Heart left ventricle (tissue), 16 donors: ENCODE results near the gene MAGT1. TPM values are rescaled to one million over a fixed set of nuclear protein-coding genes. Genes with fewer than 3 reads are reported as not detected.

Source experiments
- ATAC-seq, 4 donors: fragments of 200-7000 bp; cut with Tn5 transposase; one replicate each; pipeline ENCODE4 v1.9.1; 2020 to 2022; ENCODE audit warnings: moderate library complexity in 4 of 4, mild to moderate bottlenecking in 3 of 4, moderate number of reproducible peaks in 1 of 4
- DNase-seq, 5 donors: peaks; one replicate each; pipeline ENCODE4 v3.0.0-alpha.2; 2020
- H3K27ac ChIP-seq, 12 donors: fragments of 200-600 bp; sonication (generic) in 4 of 12; one replicate each; pipeline versions ENCODE4 v1.5.0 to v1.8.0; 2016 to 2022; ENCODE audit warnings: mild to moderate bottlenecking in 2 of 12
- H3K27me3 ChIP-seq, 9 donors: fragments of 200-600 bp; sonication (generic) in 2 of 9; one replicate each; pipeline versions ENCODE4 v1.5.1 to v1.8.0; 2016 to 2022; ENCODE audit warnings: mild to moderate bottlenecking in 3 of 9
- H3K36me3 ChIP-seq, 9 donors: fragments of 200-600 bp; sonication (generic) in 2 of 9; one replicate each; pipeline versions ENCODE4 v1.5.0 to v1.8.0; 2018 to 2022; ENCODE audit warnings: mild to moderate bottlenecking in 2 of 9
- H3K4me1 ChIP-seq, 12 donors: fragments of 200-600 bp; sonication (generic) in 4 of 12; one replicate each; pipeline versions ENCODE4 v1.5.0 to v1.8.0; 2016 to 2022; ENCODE audit warnings: mild to moderate bottlenecking in 3 of 12
- H3K4me3 ChIP-seq, 12 donors: fragments of 200-600 bp; sonication (generic) in 4 of 12; one replicate each; pipeline versions ENCODE4 v1.5.0 to v1.8.0; 2017 to 2022; ENCODE audit warnings: mild to moderate bottlenecking in 9 of 12, moderate library complexity in 4 of 12
- H3K9me3 ChIP-seq, 12 donors: fragments of 200-600 bp; sonication (generic) in 4 of 12; one replicate each; pipeline versions ENCODE4 v1.5.0 to v1.8.0; 2016 to 2022; ENCODE audit warnings: mild to moderate bottlenecking in 1 of 12
- CTCF ChIP-seq, 12 donors: fragments of 200-600 bp; sonication (generic) in 4 of 12; IDR thresholded peaks; one replicate each; pipeline versions ENCODE4 v1.5.0 to v1.8.0; 2018 to 2022; ENCODE audit warnings: antibody characterized with exemption in 12 of 12, mild to moderate bottlenecking in 5 of 12
- POLR2A ChIP-seq, 2 donors: fragments of 450-650 bp; IDR thresholded peaks; one replicate each; pipeline ENCODE4 v1.6.1; 2017; ENCODE audit warnings: antibody characterized with exemption in 2 of 2, mild to moderate bottlenecking in 2 of 2, moderate library complexity in 2 of 2
- WGBS, 4 donors: extraction: QIAGEN DNeasy Blood & Tissue Kit in 2 of 4; methylation state at CpG; one replicate each; pipeline versions ENCODE4 v1.1.5 to v1.1.7; 2013 to 2018; 5-methylcytosine and 5-hydroxymethylcytosine counted together
- intact Hi-C, 10 donors: fragments of 100-400 bp; cut with DNase I; formaldehyde crosslinking; loops; one replicate each; pipeline versions ENCODE4 v1.11.1 to v1.14.2; 2022
- polyA plus RNA-seq, 2 donors: library from polyadenylated mRNA; stranded (reverse); fragments of 200-250 nt; gene quantifications; one replicate each; pipeline ENCODE4 v1.2.3, GENCODE V29; 2013
- total RNA-seq, 9 donors: library from RNA; depleted of rRNA in 2 of 9; stranded (reverse); fragments of >200 nt in 2 of 9; fragmentation: NEBNext Ultra II Directional in 3 of 9; extraction: Animal tissue kit (Norgen Biotek cat#: 25700) in 3 of 9; gene quantifications; one replicate each; pipeline versions ENCODE4 v1.1.0 to v1.2.4, GENCODE V29; 2016 to 2023
- donor health status: ischemic (EF 13 %, LVEDD 7.1; RV severe dilation, severe dysfunction).
- donor health status: healthy with polysubstance abuse.
- donor health status: DM: no; HTN: yes; CAD: no.
- donor health status: DM: no; HTN: no; CAD: no.
- donor health status: ischemic (EF 25% LVEDD 6.9; RV normal size, moderate dysfunction).
- donor health status: ischemic (EF 25% LVEDD 5.7; RV mildly dilated, moderate dysfunction).
- donor health status: healthy.
- donor health status: DM: yes; HTN: yes; CAD: no.
- donor health status: ischemic (EF 35%, LVEDD 5.7; RV mildly dilated, moderate dysfunction).
- donor health status: nonischemic (EF 11% LVEDD 7.7; RV severe dilation, severe dysfunction).
- donor health status: DM: yes; HTN: yes; CAD: no.
- donor health status: PGD.
- donor health status: ischemic (EF 29% LVEDD 5.4; RV normal size, mild dysfunction).
- donor health status: nonischemic (EF 23%, LVEDD 6.1; RV moderate dilation, normal function).

Gene MAGT1
- total and polyA plus RNA-seq, 11 donors: 17.4 to 77.2 (median 56.3) TPM

- Histone ChIP-seq H3K27ac (no peak overlapping the region), H3K4me1 (no peaks in the 10 kb centered on the region)
Measured at GRCh38 chrX:77936299-77936698, 41.1 kb upstream of the MAGT1 start.

GRCh38 chrX:77935886-77936285, 40.7 kb upstream of the MAGT1 start:
- H3K9me3 ChIP-seq: no peaks in the 10 kb centered on the region
- no peaks in the 10 kb centered on the region for H3K36me3 ChIP-seq
- DNase-seq: no peak
- intact Hi-C loops: no loop called here
- H3K27me3 ChIP-seq: no peaks in the 10 kb centered on the region
- WGBS, 4 donors: 51 to 92% (median 82%) methylated on average over 1 of the region's 1 CpG
- TF ChIP-seq POLR2A (IDR thresholded peaks at IDR 0.05) (no peak), CTCF (IDR thresholded peaks at IDR 0.05) (no peak)
- no peak for ATAC-seq
- H3K4me3 ChIP-seq: no peak overlapping the region
- H3K4me1 ChIP-seq: no peaks in the 10 kb centered on the region
- no peak overlapping the region for H3K27ac ChIP-seq

More at GRCh38 chrX:77936299-77936698, 41.1 kb upstream of the MAGT1 start:
- no peak for TF ChIP-seq CTCF (IDR thresholded peaks at IDR 0.05)
- TF ChIP-seq POLR2A (IDR thresholded peaks at IDR 0.05): no peak
- Histone ChIP-seq H3K27me3 (no peaks in the 10 kb centered on the region), H3K36me3 (no peaks in the 10 kb centered on the region), H3K9me3 (no peaks in the 10 kb centered on the region), H3K4me3 (no peak overlapping the region)
- intact Hi-C loops: no loop called here
- no peak for DNase-seq
- ATAC-seq: no peak

GRCh38 chrX:77930581-77930980, 35.3 kb upstream of the MAGT1 start:
- no peak overlapping the region for H3K27ac ChIP-seq
- H3K9me3 ChIP-seq: no peaks in the 10 kb centered on the region
- H3K36me3 ChIP-seq: no peaks in the 10 kb centered on the region
- WGBS, 4 donors: 32 to 91% (median 83%) methylated on average over 1 of the region's 1 CpG
- TF ChIP-seq CTCF (IDR thresholded peaks at IDR 0.05) (no peak), POLR2A (IDR thresholded peaks at IDR 0.05) (no peak)
- intact Hi-C loops: no loop called here
- no peak for ATAC-seq
- no peaks in the 10 kb centered on the region for H3K4me1 ChIP-seq
- no peak overlapping the region for H3K4me3 ChIP-seq
- no peaks in the 10 kb centered on the region for H3K27me3 ChIP-seq
- no peak for DNase-seq

GRCh38 chrX:77925764-77926163, 30.5 kb upstream of the MAGT1 start:
- no peaks in the 10 kb centered on the region for H3K36me3 ChIP-seq
- DNase-seq: no peak
- H3K4me3 ChIP-seq: no peak overlapping the region
- H3K27ac ChIP-seq: no peak overlapping the region
- ATAC-seq: no peak
- no peak for TF ChIP-seq POLR2A (IDR thresholded peaks at IDR 0.05)
- TF ChIP-seq CTCF (IDR thresholded peaks at IDR 0.05): no peak
- intact Hi-C loops: no loop called here
- H3K9me3 ChIP-seq: peaks cover 0 to under 1% (median 0%) of the 10 kb centered on the region in 12 donors
- 41 to 62% (median 57%) methylated on average over 3 of the region's 3 CpGs for WGBS, 4 donors
- H3K27me3 ChIP-seq: no peaks in the 10 kb centered on the region
- H3K4me1 ChIP-seq: no peaks in the 10 kb centered on the region
